Activated effector memory CD4-positive, alpha-beta T cell treated with Interleukin-2 at 50 U/mL for 16 hours (primary cell): ENCODE data around the gene SLC12A2.

ENCODE experiments used
- DNase-seq: peaks from one replicate; pipeline ENCODE4 v3.0.0-alpha.2; 2020

SLC12A2 gene

DNA sequence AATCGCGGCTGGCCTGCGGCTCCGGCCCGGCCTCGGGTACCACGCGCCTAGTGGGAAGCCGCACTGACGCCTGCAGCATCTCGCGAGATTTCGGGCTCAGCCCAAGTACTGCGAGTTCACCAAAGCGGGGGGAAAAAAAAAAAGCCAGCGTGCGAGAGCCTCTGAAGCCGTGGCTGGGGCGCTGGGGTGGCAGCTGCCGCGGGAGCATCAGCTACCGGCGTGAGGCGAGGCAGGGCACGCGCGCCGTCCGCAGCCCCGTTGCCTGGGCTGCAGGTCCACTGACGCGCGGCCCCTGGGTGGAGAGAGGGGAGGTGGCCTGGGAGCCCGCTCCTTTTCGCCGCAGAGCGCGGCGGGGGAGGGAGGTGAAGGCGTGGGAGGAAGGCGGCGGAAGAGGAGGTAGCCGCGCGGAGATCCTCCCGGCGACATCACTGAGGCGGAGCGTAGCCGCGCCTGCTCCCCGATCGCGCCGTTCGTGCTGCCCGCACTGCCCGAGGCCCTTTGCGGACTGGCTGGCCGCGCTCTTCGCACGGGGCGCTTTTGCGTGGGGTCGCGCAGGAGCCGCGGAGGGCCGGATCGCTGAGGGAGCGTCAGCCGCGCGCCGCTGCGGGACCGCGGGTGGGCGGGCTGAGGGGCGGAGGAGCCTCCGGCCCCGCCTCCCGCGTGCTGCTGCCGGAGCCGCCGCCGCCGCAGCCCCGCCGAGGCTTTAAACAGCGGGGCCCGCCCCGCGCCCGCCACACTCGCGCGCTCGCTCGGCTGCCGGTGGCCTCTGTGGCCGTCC lies at the start of gene SLC12A2:
TSS of gene SLC12A2 (plus strand) at position 734 of the 778 bp plus-strand sequence. CDS start 189 bp downstream, outside the sequence.
- DNase-seq, result peak; percentile 81

DNA sequence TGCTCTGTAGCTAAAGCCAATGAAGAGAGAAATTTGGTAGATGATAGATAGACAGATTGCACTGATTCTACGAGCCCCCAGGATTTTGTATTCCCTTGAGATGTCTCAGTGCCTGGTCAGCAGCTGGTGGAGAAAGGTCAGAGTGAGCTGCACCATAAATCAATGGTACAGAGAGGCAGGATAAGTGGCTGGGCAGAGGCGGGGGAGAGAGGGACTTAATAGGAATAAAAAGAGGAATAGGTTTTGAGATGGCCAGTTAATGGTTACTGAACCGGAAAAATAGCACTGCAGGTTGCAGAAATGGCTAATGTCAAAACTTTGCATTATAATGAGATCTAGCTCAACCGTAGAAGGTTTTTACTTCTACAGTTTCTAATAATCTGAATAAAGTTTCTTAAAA lies 47.9 kb upstream of the SLC12A2 start:
- DNase-seq, result no peak

DNA sequence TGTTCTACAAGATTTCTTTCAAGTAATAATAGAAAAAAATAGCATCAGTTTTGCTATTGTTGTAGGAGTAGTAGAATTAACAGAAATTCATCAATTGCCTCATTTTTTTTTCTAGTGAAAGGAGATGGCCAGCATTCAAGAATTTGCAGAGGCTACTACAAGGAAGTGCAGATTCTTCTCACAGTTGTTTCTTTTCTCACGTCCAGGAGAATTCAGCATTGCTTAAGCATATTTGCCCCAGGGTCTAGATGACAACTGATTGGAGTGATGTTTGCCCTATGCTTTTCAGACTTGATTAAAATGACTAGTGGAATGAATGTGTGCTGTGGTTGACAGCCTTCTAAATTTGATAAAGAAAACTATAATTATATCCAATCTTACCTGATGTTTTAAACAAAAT lies 46.6 kb upstream of the SLC12A2 start:
- DNase-seq, result no peak

DNA sequence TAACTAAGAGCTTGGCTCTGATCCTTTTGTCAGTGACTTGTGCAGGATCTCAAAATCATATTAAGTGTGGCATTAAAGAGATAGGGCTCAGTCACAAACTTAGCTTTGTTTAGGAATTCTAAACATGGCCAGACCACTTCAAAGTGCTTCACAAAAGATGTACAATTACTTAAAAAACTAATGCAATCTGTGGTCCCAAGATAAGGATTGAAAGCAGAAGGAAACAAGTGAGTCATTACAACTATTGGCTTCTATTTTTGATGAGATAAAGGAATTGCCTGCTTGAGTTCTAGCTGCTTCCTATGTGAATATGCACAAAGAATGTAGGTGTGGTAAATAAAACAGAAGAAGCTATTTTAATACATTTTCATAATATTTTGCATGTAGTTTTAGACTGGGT lies 44.9 kb upstream of the SLC12A2 start:
- DNase-seq, result no peak

DNA sequence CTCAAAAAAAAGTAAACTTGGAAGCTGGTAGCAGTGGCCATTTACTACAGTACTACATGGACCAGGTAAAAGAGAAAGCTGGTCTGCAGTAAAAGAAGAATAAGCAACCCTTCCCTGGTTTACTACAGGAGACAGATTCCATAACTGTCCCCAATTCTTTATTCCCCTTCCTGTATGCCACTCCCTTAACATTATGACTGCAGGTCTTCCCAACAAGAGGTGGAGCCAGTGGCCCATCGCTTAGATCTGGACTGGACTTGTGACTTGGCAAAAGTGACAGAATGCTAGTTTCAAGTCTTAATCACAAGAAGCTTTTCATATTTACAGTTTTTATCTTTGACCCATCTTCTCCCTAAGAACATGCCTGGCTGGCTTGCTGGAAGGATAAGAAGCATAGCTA lies 42.6 kb upstream of the SLC12A2 start:
- no peak for DNase-seq

DNA sequence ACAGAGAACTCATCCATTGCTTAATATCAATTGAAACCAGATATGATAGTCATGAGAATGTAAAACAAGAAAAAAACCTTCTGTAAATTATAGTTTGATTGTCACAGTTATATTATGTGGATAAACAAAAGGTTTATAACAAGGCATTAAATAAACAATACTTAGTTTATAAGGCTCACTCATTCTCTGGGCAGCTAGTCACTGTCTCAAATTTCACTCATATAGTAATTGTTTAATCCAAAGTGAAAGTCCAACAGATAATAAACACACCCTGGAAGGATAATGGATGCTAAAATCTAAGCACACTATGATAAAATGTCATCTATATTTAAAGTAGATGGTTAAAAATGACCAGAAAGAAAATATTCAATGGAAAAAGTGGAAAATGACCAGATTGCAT lies 30.8 kb upstream of the SLC12A2 start:
- DNase-seq, result no peak

DNA sequence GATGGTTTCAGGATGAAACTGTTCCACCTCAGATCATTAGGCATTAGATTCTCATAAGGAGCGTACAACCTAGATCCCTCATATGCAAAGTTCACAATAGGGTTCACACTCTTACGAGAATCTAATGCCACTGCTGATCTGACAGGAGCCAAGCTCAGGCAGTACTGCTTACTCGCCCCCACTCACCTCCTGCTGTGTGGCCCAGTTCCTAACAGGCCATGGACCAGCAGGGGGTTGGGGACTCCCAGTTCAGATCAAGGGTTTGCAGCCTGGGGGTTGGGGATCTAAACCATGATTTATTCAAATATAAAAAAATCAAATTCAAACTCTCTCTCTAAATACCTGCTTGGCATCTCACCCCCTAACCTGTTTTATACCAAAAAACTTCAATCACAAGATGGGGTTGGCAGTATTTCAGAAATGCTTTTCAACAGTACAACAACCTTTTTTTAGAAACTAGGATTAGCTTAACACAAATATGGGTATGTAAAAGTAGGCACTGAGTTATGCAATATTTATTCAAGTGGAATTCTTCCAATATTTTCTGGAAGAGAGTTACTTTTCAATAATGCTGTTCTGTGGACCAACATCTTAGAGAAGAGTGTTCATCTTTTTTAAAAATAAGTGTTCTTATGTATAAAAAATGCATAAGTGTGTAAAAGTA lies 30.1 kb upstream of the SLC12A2 start:
- DNase-seq, result no peak

DNA sequence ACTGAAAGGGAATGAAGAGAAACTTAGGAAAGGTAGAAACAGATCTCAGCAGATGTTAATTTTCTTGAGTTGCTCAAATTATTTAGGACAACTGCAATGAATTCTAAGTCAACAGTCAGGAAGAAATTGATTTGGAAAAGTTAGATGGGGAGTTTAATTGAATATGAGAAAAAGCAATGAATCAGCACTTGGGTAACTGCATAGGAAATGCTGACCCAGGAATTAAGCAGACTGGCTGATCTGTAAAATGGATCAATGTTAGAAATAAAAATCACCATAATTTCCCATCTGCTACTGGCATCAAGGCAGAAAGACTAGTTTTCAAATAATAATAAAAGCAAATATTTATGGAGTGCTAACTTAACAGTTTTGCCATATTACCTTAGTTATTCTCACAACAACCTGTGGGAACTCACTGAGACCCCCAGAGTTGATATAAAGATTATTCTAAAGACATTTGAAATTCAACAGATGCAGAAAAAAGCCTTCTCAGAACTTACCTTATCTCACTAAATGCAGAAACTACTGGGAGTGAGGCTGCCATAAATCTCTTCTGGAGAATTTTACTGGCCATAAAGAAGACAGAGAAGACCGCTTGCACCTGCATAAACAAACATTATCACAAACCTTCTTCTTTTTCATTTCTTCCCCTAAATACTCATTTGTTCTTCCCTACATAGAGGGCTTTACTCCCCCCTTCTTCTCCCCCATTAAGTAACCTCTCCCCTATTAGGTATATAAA lies 22.8 kb upstream of the SLC12A2 start:
- DNase-seq, result no peak

DNA sequence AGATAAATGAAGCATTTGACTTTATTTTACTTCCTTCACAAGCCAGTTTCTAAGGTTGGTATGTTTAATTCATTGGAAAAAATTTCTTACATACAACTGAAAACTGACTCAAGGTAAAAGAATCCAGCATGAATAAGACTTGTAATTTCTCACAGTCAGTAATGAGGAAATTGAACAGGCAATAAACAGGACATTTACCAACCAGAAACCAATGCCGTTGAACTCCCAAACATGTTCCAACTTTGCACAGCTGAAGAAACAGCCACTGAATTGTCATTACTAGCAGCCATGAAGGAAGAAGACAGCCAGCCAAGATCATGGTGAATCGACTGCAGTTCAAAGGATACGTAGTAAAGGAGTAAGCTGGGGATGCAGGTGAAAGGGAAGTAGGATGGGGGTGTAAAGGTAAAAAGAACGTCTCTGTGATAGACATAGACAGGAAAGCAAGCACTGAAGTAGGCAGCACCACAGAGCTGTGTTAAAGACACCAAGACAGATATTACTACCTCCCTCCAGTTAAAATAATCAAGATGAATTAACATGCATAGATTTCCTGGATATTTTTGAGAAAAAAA lies 21.3 kb upstream of the SLC12A2 start:
- DNase-seq, result no peak

DNA sequence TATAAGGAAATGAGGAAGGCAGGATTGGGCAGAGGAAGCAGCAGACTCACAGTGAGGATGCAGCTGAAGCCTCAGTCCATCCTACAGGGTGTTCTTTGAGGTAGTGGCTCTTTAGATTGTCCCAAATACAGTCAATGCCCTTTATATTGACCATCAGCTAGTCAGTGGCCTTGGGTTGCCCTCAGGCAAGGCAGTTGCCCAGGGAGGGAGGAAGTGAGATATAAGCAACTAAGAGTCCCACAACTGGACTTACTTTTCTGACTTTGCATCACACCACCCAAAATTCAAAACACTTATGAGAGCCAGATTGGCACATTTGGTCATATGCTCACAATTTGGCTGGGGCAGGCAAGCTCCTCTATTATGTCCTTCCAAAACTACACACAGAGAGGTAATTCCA lies 9.4 kb upstream of the SLC12A2 start:
- DNase-seq, result no peak

DNA sequence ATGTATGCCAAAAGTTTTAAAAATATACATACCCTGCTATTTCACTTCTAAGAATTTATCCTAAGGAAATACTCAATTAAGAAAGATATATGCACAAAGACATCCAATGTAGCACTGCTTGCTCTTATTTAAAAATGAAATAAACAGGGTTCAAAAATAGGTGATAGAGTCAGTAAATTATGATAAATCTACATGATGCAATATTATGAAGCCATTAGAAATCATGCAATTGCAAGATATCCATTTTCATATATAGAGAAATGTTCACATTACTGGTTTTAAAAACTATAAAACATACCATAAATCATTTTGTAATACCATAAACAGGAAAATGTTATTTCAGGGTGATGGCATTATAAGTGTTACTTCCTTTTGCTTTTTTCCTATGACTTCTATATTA lies 8.6 kb upstream of the SLC12A2 start:
- DNase-seq, result no peak

DNA sequence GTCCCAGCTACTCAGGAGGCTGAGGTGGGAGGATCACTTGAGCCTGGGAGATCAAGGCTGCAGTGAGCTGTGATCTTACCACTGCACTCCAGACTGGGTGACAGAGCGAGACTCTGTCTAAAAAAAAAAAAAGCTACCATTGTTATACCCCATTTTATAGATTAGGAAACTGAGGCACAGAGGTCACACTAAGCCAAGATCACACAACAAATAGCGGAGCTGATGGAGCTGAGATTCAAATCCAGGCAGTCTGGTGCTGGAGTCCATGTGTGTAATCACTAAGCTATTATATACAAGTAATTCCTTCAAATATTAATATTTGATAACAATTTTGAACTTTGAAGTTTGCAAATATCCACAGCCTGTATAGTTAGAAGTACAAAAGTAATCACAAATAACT lies 6.0 kb upstream of the SLC12A2 start:
- DNase-seq, result no peak

DNA sequence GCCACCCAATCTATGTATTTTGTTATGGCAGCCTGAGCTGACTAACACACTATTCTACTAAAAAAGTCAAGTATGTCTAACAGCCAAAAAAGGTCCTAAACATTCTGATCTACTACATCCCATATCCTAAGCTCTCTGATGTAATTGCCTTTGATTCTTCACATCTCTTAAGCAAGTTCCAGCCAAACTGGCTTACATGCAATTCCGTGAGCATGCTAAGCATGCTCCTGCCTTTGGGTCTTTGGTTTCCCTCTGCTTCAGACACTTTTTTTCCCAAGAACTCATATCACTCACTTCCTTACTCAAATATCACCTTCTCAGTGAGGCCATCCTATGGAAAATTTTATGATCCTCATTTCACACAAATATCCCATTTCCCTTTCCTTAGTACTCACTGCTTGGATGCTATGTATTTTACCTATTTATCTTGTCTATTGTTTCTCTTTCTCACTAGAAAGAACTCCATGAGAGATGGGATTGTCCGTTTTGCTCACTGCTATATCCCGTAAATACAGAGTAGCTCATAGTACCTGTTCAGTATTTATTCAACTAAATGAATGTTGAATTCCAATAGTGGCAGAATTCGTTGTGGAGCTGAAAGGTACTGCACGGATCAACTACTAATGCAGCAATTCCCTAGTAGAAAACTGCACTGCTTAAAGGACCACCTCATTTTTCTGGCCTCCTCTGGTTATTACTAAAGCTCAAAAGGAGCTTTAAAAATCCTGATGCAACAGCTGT lies 2.3 kb upstream of the SLC12A2 start:
- no peak for DNase-seq

DNA sequence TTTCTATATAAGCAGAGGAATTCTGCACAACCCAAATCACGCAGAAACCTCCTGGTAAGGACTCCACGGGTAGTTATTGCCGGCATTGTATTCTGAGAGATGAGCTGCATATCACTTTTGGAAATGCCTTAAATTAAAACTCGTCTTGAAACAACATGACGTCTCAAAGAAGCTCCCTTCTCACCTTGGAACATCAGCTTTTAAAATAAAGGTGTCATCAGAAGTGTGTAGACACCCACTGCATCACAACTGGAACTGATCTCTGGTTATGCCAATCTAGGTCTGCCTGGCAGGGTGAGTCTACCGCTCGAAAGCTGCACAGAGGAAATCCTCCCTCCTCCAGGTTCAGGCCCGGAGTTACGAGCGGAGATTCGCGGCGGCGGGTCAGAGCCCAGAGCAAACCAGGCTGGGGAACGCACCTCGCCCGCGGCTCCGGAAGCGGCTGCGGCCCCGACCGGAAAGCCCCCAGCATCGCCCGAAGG lies 974 bp upstream of the SLC12A2 start:
- no peak for DNase-seq

DNA sequence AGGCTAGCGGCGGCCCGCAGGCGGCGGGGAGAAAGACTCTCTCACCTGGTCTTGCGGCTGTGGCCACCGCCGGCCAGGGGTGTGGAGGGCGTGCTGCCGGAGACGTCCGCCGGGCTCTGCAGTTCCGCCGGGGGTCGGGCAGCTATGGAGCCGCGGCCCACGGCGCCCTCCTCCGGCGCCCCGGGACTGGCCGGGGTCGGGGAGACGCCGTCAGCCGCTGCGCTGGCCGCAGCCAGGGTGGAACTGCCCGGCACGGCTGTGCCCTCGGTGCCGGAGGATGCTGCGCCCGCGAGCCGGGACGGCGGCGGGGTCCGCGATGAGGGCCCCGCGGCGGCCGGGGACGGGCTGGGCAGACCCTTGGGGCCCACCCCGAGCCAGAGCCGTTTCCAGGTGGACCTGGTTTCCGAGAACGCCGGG lies 253 bp downstream of the SLC12A2 start:
- DNase-seq, result no peak

DNA sequence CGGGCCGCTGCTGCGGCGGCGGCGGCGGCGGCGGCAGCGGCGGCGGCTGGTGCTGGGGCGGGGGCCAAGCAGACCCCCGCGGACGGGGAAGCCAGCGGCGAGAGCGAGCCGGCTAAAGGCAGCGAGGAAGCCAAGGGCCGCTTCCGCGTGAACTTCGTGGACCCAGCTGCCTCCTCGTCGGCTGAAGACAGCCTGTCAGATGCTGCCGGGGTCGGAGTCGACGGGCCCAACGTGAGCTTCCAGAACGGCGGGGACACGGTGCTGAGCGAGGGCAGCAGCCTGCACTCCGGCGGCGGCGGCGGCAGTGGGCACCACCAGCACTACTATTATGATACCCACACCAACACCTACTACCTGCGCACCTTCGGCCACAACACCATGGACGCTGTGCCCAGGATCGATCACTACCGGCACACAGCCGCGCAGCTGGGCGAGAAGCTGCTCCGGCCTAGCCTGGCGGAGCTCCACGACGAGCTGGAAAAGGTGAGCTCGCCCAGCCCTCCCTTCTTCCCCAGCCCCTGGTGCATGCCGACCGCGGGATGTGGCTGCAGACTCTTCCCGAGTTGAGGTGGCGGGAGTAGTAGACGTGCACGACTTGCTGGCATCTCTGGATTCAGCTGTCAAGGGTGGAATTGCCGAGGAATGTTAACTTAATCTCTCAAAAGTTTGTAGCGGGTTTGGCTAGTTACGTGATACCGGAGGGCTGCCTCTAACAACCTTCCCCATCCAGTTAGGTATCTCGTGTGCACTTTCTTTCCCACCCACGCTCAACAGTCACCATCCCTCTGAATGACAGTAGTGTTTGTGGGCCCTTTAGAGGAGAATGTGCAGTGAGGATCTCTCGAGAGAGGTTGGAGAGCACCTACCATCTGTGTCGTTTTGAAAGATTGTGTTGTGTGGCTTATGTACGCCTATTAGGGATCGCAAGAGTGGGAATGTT lies 932 bp downstream of the SLC12A2 start:
- peak; percentile 40 for DNase-seq

DNA sequence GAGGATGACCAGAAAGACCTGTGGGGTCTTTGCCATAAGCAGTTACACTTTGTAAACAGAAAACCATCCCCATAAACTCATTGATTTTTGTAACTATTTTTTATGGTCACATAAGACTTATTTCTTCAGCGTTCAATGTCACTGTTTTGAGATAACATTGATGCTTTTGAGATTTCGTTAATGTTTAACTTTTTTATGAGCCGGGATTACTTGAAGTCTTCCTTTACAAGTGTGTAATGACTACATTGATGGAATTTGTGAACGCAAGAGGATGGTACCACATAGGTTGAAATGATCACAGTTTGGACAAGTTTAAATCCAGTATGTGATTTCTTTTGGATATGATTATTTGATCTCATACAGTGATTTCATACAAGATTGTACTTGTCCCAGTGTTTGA lies 1.8 kb downstream of the SLC12A2 start:
- DNase-seq, result no peak

DNA sequence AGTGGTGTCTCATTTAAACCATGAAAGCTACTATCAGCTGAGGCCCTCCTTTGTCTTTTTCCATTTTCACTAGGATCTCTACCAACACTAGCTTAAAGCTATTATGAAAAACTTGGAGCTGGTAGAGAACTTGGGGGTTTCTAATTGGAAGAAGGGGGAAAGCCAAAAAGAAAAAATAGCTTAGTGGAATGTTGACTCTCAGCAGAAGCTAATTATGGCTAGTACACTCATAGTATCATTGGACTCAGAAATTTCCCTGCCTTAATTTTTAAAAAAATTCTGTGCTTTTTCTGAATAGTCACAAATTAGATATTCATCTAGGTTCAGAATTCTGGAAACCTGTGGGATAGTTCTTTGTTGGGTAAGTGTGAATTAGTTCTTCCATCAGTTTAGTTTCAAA lies 8.0 kb downstream of the SLC12A2 start:
- no peak for DNase-seq

DNA sequence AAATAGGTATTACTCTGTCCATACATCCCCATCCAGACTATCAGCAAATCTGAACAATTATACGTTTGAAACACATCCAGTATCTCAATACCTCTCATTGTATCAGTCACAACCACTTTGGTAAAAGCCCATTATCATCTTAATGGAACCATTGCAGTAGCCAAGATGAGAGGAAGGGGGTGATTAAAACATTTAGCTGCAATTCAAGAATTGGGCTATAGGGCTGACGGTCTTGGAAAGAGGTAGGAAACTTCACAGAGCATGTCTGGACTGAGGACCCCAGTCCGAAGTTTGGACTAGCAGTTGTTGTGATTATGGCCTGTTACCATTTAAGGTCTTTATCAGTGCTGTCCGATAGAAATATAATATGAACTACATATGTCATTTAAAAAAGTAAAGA lies 8.6 kb downstream of the SLC12A2 start:
- no peak for DNase-seq

DNA sequence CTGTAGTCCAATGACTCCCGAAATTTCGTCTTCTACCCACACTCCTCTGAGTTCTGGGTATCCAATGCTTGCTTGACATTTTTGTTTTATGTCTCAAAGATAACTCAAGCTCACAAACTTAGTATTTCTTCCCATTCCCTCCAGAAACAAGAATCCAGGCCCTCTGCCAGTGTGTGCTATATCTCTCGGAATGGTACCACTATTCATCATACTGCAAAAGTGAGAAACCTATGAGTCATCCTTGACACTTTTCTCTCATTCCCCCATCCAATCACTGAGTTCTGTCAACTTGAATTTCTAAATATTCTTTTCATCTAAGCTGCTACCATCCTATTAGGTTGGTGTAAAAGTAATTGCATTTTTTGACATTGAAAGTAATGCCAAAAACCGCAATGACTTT lies 9.8 kb downstream of the SLC12A2 start:
- no peak for DNase-seq

DNA sequence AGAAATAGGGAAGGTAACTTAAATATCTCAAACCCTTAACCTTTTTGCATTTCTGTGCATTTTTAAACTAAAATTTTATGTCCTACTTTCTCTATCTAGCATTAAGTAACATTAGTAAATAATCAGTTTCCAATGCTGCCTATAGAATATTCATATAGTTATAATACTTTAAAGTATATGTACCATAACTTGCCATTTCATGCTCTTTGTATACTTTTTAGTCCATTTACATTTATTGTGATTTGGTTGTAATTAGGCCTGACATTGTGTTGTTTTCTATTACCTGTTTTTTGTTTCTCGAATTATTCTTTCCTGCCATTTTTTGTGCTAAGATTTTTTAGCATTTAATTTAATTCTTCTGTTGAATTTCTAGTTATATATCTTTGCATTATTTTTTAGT lies 13.7 kb downstream of the SLC12A2 start:
- DNase-seq, result no peak

DNA sequence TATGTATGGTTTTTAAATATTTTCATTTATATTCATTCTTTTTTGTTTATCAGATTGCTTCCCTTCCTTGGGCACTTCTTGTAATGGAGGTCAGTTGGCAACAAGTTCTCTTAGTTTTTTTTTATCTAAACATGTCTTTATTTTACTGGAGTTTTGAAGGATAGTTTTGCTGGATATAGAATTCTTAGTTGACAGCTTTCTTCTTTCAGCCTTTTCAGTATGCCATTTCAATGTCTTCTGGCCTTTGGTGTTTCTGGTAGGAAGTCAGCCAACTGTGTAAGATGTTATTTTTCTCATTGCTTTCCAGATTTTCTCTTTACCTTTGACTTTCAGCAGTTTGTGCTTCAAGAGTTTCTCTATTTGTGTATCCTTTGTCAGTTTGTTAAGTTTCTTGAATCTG lies 14.2 kb downstream of the SLC12A2 start:
- no peak for DNase-seq
